ENCODE results near the gene MBD3L2.
A peak's percentile ranks its signal among the peaks of the same experiment; 100 is the strongest.
"Not testable (repeated sequence)": the region's sequence is repeated elsewhere in the genome, so short reads cannot be mapped to it uniquely, and the experiment has no call there.

Gene MBD3L2

DNA sequence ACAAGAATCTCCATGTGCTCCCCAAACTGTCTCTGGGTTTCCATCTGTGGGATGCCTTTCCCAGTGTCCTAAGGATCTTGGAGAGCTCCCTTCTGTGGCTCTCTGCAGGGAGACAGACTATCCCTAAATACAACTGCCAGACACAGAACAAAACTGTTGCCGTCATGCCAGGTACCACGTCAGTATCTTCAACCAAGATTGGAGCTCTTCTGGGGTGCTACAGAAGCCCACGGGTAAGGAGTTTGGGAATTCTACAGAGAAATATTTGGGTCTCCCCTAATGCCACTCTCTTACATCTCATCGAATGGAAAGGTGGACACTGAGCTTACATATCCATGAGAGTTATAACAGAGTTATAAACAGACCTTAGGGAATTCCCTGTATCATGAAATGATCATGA lies 14.2 kb downstream of the MBD3L2 start:
- DNase-seq = no peak

DNA sequence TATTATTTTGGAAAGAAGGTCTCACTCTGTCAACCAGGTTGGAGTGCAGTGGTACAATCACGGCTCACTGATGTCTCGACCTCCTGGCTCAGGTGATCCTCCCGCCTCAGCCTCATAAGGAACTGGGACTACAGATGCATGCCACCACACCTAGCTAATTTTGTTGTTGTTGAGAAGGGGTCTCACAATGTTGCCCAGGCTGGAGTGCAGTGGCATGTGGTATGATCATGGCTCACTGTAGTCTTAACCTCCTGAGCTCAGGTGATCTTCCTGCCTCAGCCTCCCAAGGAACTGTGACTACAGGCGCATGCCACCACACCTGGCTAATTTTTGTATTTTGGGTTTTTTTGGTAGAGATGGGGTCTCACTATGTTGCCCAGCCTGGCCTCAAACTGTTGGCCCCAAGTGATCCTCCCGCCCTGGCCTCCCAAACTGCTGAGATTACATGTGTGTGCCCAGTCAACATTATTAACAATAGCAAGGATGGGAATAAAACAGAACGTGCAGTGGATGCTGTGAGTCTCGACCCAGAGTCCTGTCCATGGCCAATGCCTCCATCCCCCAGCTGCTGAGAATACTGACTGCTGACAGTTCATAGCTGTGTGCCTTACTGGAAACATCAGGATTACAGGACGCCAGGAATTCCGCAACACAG lies 14.8 kb downstream of the MBD3L2 start:
- no peak for DNase-seq

DNA sequence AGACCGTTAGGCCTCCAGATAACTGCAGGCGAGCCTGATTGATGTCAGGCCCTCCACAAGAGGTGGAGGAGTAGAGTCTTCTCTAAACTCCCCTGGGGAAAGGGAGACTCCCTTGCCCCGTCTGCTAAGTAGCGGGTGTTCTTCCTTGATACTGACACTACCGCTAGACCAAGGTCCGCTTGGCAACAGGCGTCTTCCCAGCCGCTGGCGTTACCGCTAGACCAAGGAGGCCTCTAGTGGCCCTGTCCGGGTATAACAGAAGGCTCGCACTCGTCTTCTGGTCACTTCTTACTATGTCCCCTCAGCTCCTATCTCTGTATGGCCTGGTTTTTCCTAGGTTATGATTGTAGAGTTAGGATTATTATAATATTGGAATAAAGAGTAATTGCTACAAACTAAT lies 18.0 kb downstream of the MBD3L2 start:
- DNase-seq = not testable (repeated sequence)

DNA sequence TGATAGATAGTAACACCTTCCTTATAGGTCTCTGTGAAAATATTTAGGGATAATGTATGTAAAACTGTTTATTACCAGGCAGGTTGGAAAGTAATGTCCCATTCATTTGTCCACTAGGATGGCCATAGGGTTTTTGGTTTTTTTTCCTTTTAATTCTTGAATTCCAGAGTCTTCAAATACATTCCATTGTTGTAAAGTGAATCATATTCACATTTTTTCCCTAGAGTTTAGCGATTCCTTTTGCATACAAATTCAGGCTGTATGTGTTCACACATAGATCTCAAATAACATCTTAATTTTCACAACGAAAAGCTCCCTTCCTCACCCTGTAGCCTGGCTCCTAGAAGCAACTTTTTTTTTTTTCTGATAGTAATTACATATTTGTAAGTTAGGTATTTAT lies 18.6 kb downstream of the MBD3L2 start:
- DNase-seq = peak; percentile 34

DNA sequence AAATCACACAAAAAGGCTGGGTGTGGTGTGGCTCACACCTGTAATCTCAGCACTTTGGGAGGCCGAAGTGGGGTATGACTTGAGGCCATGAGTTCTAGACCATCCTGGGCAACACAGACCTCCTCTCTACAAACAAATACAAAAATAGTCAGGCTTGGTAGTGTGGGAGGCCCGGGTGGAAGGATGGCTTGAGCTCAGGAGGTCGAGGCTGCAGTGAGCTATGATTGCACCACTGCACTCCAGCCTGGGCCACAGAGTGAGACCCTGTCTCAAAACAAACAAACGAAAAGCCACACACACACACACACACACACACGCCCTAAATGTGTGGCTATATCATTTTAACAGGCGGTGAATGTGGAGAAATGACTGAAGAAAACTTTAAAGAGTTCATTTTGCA lies 19.5 kb downstream of the MBD3L2 start:
- DNase-seq = no peak

DNA sequence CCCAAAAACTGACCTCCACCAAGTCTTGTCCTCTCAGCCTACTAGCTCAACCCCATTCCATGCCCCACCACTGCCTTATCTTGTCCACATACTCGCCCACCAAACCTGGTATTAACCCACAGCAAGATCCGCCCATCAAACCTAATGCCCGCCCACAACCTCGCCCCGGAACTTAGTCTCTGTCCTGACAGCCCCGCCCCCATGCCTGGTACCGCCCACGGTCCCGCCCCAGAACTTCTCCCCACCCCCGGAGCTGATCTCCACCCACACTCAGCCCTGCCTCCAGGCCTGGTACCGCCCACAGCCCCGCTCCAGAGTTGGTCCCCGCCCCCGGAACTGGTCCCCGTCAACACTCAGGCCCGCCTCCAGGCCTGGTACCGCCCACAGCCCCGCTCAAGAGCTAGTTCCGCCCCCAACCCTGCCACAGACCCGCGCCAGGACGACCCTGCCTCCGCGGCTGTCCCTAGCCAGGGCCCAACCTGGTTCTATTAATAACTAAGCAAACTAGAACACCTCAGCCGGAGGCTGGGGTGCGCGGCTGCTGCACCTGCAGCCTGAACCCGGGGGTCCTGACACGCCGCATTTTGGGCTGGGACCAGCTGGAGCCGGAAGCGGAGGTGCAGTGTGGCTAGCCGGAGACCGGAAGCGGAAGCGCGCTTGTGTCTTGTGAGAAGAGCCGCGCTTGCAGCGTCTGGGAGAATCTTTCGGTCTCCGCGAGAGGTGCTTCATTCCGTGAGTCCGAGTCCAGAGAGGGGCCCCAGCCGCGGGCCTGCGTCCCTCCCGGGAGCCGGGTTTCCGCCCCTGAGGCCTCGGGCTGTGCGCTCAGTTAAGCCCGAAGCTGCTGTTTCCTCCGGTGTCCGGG lies 20.2 kb downstream of the MBD3L2 start, which contains the start of gene ZNF557:
TSS of gene ZNF557 (plus strand) at position 662 of the 862 bp plus-strand sequence. CDS start 5,372 bp downstream, outside the sequence.
- peak; percentile 96 for DNase-seq

DNA sequence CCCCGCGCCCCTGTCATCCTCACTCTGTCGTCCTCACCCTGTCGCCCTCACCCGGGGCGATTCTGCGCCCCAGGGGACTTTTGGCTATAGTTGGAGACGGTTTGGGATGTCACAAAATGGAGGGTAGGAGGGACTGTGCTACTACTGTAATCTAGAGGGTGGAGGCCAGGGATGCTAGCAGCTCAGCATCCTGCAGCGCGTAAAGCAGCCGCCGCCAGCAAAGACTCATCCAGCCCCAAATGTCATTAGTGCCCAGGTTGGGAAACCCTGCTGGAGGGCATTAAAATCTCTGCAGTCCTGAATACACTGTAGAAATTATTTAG lies 20.7 kb downstream of the MBD3L2 start:
- no peak for DNase-seq

DNA sequence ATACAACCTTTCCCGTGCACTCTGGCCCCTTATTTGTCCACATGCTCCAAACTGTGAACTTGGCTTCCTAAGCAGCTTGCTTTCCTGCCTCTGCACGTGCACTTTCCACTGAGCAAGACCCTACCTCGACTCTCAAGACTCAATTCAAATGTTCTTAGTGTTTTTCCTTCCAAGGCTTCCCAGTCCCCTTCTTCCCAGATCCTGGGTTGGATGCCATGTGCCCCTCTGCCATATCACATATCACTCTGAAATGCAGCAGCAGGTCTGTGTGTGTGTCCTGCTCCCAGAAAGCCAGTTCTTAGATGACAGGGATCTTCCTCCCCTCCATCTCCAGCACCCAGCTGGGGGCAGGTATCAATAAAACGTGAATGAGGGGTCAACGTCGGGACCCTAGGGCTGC lies 23.4 kb downstream of the MBD3L2 start:
- no peak for DNase-seq

DNA sequence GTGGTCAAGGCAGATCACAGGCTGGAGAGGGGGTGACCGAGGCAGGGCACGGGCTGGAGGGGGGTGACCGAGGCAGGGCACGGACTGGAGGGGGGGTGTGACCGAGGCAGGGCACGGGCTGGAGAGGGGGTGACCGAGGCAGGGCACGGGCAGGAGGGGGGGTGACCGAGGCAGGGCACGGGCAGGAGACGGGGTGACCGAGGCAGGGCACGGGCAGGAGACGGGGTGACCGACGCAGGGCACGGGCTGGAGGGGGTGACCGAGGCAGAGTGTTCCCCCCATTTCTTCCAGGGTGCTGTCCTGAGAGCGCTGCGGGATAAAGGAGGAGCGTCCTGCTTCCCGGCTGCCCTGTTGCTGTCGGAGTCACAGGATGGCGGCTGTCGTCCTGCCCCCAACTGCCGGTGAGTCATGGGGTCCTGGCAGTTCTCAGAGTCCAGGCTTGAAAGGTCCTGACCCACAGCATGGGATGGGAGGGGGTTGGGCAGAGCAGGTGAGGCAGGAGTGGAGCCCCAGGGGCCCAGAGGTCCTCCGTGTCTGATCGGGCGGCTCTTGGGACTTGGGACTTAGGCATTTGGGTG lies 25.7 kb downstream of the MBD3L2 start:
- no peak for DNase-seq

DNA sequence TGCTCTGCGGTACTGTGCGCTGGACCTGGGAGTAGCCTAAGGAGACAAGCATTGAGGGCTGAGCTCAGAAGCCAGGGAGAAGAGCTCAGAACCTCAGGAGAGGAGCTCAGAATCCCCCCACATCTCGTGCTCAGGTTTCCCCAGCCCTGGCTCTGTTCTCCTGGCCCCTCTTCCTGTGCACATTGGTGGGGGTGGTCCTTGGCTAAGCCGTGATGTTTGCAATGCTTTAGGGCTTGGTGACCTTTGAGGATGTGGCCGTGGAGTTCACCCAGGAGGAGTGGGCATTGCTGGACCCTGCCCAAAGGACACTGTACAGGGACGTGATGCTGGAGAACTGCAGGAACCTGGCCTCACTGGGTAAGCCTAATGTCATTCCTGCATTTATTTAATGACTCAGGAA lies 27.0 kb downstream of the MBD3L2 start:
- no peak for DNase-seq

DNA sequence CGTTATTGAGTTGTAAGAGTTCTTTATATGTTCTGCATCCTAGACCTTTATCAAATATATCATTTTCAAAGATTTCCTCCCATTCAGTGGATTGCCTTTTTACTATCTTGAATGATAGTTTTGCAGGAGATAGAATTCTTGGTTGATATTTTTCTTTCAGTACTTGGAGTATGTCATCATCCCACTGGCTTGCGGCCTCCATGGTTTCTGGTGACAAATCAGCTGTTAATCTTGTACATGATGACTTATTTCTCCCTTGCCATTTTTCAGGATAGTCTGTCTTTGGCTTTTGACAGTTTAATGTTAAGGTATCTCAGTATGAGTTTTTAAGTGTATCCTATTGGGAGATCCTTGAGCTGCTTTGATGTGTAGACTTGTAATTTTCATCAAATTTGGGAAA lies 28.9 kb downstream of the MBD3L2 start:
- no peak for DNase-seq

DNA sequence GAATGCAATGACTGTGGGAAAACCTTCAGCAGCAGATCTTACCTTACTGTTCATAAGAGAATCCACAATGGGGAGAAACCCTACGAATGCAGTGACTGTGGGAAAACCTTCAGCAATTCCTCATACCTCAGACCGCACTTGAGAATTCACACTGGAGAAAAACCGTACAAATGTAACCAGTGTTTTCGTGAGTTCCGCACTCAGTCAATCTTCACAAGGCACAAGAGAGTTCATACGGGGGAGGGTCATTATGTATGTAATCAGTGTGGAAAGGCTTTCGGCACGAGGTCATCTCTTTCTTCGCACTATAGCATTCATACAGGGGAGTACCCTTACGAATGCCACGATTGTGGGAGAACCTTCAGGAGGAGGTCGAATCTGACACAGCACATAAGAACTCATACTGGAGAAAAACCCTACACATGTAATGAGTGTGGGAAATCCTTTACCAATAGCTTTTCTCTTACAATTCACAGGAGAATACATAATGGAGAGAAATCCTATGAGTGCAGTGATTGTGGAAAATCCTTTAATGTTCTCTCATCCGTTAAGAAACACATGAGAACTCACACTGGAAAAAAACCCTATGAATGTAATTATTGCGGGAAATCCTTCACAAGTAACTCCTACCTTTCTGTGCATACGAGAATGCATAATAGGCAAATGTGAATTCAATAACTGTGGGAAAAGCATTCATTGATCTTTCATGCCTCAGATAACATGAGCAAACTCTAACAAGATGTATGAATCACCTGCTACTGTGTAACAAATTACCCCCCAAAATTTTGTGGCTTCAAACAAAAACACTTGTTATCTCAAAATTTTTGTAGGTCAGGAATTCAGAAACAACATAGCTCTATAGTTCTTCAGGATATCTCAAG lies 34.2 kb downstream of the MBD3L2 start:
- peak; percentile 13 for DNase-seq

DNA sequence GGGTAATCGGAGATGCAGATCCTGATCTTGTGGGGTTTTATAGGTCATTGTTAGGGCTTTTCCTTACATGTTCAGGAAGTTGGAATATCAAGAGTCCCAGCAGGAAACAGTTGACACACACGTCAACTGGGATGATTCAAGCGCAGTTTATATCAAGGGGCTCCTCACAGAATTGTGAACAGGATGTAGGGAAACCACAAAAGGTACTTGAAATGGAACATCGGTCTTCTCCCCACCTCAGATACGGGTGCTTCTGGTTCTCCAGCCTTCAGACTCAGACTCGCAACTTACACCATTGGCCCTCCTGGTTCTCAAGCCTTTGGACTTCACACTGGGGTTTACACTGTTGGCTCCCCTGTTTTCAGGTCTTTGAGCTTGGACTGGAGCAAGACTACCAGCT lies 39.9 kb downstream of the MBD3L2 start:
- no peak for DNase-seq

DNA sequence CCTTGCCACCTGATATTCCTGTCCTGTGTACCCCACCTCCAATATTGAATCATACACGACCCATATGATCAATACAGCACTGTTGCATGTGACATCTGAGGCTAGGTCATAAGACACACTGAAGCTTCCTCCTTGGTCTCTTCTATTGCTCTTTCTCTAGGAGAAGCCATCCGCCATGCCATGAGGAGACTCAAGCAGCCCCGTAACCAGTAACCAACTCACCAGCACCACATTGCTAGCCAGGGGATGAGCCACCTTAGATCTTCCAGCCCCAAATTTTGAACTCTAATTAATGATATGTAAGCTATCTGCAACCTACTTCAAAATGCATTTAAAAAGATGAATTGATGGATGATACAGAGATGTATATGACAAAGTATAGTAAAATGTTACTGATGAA lies 49.0 kb downstream of the MBD3L2 start:
- DNase-seq = no peak

DNA sequence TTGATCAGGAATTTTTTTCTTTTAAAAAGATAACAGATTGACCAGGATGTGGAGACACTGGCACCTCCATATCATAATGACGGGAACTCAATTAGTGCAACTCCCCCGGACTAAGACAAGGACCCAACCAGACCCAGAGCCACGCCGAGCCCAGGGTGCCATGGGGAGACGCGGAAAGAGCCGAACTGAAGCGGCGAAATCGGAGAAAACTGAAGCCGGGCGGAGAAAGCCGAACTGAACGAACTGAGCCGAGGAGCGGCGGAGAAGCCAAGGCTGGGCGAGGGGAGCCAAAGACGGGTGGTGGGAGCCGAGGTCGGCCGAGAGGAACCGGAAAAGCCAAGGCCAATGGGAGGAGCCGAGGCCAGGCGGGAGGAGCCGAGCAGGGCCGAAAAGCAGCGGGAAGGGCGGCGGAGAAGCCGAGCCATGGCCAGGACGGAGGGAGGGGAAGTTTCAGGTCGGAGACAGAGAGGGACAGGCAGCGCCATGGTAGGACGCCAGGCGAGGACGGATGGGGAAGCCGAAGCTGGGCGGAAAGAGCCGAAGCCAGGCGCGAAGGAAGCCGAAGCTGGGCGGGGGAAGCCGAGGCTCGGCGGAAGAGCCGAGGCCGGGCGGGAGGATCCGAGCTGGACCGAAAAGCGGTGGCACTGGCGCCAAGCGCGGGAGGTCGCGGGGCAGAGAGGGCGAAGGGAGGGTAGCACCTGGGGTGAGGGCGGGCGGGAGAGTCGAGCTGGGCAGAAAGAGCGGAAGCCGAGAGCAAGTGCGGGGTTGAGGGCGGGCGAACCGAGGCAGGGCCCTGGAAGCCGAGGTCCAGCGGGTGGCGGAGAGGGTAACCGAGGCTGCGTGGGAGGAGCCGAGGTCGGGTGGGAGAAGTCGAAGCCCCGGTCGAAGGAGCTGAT lies 49.8 kb downstream of the MBD3L2 start:
- peak; percentile 90 for DNase-seq

DNA sequence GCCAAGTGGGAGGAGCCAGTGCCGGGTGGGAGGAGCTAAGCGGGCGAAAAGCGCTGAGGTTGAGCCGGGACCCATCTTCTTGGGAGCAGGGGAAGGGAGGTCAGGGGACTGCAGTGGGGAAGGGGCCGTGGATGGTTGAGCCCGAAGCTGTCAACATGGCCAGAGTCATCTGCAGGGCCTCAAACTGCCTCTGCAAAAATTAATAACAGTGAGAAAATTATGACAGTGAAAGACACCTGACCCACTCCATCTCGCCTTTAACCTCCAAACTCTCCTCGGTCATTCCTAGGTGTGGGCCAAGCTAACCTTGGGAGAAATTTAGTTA lies 50.4 kb downstream of the MBD3L2 start:
- DNase-seq = no peak

Data from fibroblast of skin of abdomen (primary cell).